Peyer's patch (tissue), 4 donors: Measurements from ENCODE around the gene RHOT1.
"Not testable (repeated sequence)": the region's sequence is repeated elsewhere in the genome, so short reads cannot be mapped to it uniquely, and the experiment has no call there.

ENCODE experiments used
- CTCF ChIP-seq, 6 experiments: fragments of 450-650 bp in 4 of 6; fragments of 200-600 bp in 2 of 6; sonication (generic) in 1 of 6; IDR thresholded peaks; one replicate each; pipeline ENCODE4 v1.5.1; 2017 to 2019; ENCODE audit warnings: antibody characterized with exemption in 6 of 6, mild to moderate bottlenecking in 3 of 6, moderate library complexity in 1 of 6
- POLR2A ChIP-seq, 2 donors: fragments of 450-650 bp; IDR thresholded peaks; one replicate each; pipeline ENCODE4 v1.5.1; 2017; ENCODE audit warnings: antibody characterized with exemption in 2 of 2, mild to moderate bottlenecking in 2 of 2, moderate library complexity in 2 of 2

DNA sequence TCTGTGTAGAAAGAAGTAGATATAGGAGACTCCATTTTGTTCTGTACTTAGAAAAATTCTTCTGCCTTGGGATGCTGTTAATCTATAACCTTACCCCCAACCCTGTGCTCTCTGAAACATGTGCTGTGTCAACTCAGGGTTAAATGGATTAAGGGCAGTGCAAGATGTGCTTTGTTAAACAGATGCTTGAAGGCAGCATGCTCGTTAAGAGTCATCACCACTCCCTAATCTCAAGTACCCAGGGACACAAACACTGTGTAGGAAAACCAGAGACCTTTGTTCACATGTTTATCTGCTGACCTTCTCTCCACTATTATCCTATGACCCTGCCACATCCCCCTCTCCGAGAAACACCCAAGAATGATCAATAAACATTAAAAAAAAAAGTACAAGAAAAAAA is 38.0 kb downstream of the RHOT1 start:
- not testable (repeated sequence) for TF ChIP-seq CTCF, POLR2A (IDR thresholded peaks at IDR 0.05)
